Measurements from ENCODE around the gene ATRAID. TPM values are rescaled to one million over a fixed set of nuclear protein-coding genes. Genes with fewer than 3 reads are reported as not detected.
A peak's percentile ranks its signal among the peaks of the same experiment; 100 is the strongest.

Gene ATRAID
- total RNA-seq, 1 experiment from 2014 or later = 97.2 TPM

GRCh38 chr2:27262379-27263286, 50.8 kb downstream of the ATRAID start, which contains the start of gene SLC30A3:
Gene SLC30A3, minus strand, starts transcription at chr2:27263047. Its CDS starts 141 bp downstream, at chr2:27262906.
- DNase-seq (ENCODE audit: low spot score) = peak; percentile 66
- Mint-ChIP-seq H3K27me3 (ENCODE audit: low read depth) (peaks cover 30% of the 10 kb centered on the region), H3K9me3 (no peaks in the 10 kb centered on the region)

GRCh38 chr2:27263287-27264252, 51.7 kb downstream of the ATRAID start:
- ChIA-PET POLR2A (interaction anchor here (1.9 kb wide), 1 partner anchor 93 kb away, joined by 4 read pairs; the partner anchor contains the start of gene GTF3C2), CTCF (interaction anchor here (0.5 to 7.7 kb wide), 12 partner anchors 9 to 129 kb away, joined by 4 to 124 read pairs (median 7); partner anchors contain the start of genes DNAJC5G, PREB, TRIM54 and UCN)
- Mint-ChIP-seq H3K36me3 (no peaks in the 10 kb centered on the region), H3K9me3 (no peaks in the 10 kb centered on the region), H3K4me1 (peaks cover 26% of the 10 kb centered on the region), H3K4me3 (peak overlapping the region; percentile 93), H3K27ac (no peak overlapping the region), H3K27me3 (ENCODE audit: low read depth) (peaks cover 30% of the 10 kb centered on the region)
- DNase-seq (ENCODE audit: low spot score) = no peak
- peak; percentile 1 for ATAC-seq
- 0 out of 2 replicates have a peak, but pooled peaks have one; percentile 13 for TF ChIP-seq E2F5 (CRISPR knock-in tag; IDR thresholded peaks at IDR 0.05)
- TF ChIP-seq ZBTB21 (CRISPR knock-in tag; IDR thresholded peaks at IDR 0.05; ENCODE audit: borderline replicate concordance) = no peak
- no peak for TF ChIP-seq JUN (CRISPR knock-in tag; IDR thresholded peaks at IDR 0.05)
- no peak for TF ChIP-seq ZNF121 (CRISPR knock-in tag; IDR thresholded peaks at IDR 0.05)
- no peak for TF ChIP-seq IRF1 (CRISPR knock-in tag; IDR thresholded peaks at IDR 0.05)
- no peak for TF ChIP-seq ZNF281 (CRISPR knock-in tag; IDR thresholded peaks at IDR 0.05)
- no peak for TF ChIP-seq USF2 (CRISPR knock-in tag; IDR thresholded peaks at IDR 0.05)
- no peak for TF ChIP-seq ERG (CRISPR knock-in tag; IDR thresholded peaks at IDR 0.05)
- TF ChIP-seq CREB1 (CRISPR knock-in tag; IDR thresholded peaks at IDR 0.05) = no peak
- no peak for TF ChIP-seq KAT7 (CRISPR knock-in tag; IDR thresholded peaks at IDR 0.05; ENCODE audit: borderline replicate concordance)
- no peak for TF ChIP-seq ELF4 (CRISPR knock-in tag; IDR thresholded peaks at IDR 0.05; ENCODE audit: low read depth)

More at GRCh38 chr2:27262379-27263286, 50.8 kb downstream of the ATRAID start, which contains the start of gene SLC30A3:
- POLR2A ChIA-PET = interaction anchor here (1.9 kb wide), 1 partner anchor 94 kb away, joined by 4 read pairs; the partner anchor contains the start of gene GTF3C2
- Mint-ChIP-seq H3K36me3 (no peaks in the 10 kb centered on the region), H3K4me3 (peak within 1 kb of the TSS; percentile 93), H3K4me1 (peaks cover 26% of the 10 kb centered on the region), H3K27ac (no peak within 1 kb of the TSS)
- peak; percentile 42 for ATAC-seq
- CTCF ChIA-PET = interaction anchor here (0.5 to 7.7 kb wide), 12 partner anchors 9 to 176 kb away, joined by 3 to 124 read pairs (median 6); partner anchors contain the start of genes TRIM54 and UCN
- TF ChIP-seq FOXK1 (CRISPR knock-in tag; IDR thresholded peaks at IDR 0.05) (no peak), CBFB (CRISPR knock-in tag; IDR thresholded peaks at IDR 0.05; ENCODE audit: low read depth) (no peak; the same call in 1 of the 2 replicates), E2F4 (CRISPR knock-in tag; IDR thresholded peaks at IDR 0.05; ENCODE audit: borderline replicate concordance, low read depth) (0 out of 2 replicates have a peak, but pooled peaks have one; percentile 37), HMGXB4 (CRISPR knock-in tag; IDR thresholded peaks at IDR 0.05) (peak; percentile 87), FOXP1 (CRISPR knock-in tag; IDR thresholded peaks at IDR 0.05; ENCODE audit: borderline replicate concordance) (peak; percentile 29; the same call in 1 of the 2 replicates), TEAD1 (CRISPR knock-in tag; IDR thresholded peaks at IDR 0.05) (peak; percentile 47; the same call in 1 of the 2 replicates), ZNF232 (CRISPR knock-in tag; IDR thresholded peaks at IDR 0.05) (no peak), KAT7 (CRISPR knock-in tag; IDR thresholded peaks at IDR 0.05; ENCODE audit: borderline replicate concordance) (peak; percentile 48; the same call in 1 of the 2 replicates), SP1 (CRISPR knock-in tag; conservative IDR thresholded peaks at IDR 0.05) (no peak)
